ENCODE measurements around the gene CBX1. TPM values are rescaled to one million over a fixed set of nuclear protein-coding genes. Genes with fewer than 3 reads are reported as not detected.

CBX1 gene
- total and polyA plus RNA-seq, 3 donors from 2014 or later: 59.9 to 123 (median 70.1) TPM

DNA sequence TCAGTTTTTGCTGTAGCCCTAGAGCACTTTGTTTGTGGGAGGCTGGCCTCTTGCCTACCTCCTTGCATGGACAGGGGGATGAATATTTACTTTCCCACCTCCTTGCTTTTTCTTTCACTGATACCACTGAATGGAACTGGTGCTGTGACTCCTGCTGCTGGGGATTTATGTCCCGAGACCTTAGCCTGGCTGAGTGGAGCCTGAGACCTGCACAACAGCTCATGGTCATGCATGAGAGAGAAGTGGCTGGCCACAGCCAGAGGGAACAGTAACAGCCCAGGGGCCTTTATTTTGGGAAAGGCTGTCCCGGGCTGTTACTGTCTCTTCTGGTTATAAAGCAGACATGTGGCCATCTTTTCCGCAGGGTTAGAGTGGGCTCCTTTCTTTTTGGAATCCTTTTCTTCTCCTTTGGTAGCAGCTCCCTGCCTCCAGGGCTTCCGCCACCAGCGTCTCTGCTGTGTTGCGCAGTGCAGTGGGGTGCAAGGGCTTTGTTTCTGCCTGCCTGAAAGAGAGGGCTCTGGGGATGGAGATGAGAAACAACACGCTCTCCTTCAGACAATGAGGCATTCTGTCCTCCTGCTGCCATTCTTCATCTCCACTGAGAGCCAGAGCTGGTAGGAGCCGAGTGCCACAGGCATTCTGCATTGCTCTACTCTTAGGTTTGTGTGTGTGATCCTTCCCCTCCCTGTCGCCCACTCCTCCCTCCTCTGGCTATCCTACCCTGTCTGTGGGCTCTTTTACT, 20.8 kb upstream of the CBX1 start:
- DNase-seq: no peak
- H3K36me3 ChIP-seq (ENCODE audit: low read depth, missing control alignments): no peaks in the 10 kb centered on the region
- no peak overlapping the region for H3K27ac ChIP-seq
- H3K9me3 ChIP-seq: no peaks in the 10 kb centered on the region
- H3K4me3 ChIP-seq: no peak overlapping the region
- H3K27me3 ChIP-seq: no peaks in the 10 kb centered on the region
- intact Hi-C loops (cut with DNase I; ENCODE audit: low total_unique reads): no loop called here
- 77 to 78% methylated on average over 9 of the region's 9 CpGs for WGBS, 2 donors
- peaks cover 4% of the 10 kb centered on the region for H3K4me1 ChIP-seq
- no peak for TF ChIP-seq POLR2A (IDR thresholded peaks at IDR 0.05)
- TF ChIP-seq, protein P1, sequence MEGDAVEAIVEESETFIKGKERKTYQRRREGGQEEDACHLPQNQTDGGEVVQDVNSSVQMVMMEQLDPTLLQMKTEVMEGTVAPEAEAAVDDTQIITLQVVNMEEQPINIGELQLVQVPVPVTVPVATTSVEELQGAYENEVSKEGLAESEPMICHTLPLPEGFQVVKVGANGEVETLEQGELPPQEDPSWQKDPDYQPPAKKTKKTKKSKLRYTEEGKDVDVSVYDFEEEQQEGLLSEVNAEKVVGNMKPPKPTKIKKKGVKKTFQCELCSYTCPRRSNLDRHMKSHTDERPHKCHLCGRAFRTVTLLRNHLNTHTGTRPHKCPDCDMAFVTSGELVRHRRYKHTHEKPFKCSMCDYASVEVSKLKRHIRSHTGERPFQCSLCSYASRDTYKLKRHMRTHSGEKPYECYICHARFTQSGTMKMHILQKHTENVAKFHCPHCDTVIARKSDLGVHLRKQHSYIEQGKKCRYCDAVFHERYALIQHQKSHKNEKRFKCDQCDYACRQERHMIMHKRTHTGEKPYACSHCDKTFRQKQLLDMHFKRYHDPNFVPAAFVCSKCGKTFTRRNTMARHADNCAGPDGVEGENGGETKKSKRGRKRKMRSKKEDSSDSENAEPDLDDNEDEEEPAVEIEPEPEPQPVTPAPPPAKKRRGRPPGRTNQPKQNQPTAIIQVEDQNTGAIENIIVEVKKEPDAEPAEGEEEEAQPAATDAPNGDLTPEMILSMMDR (IDR thresholded peaks at IDR 0.05): no peak

DNA sequence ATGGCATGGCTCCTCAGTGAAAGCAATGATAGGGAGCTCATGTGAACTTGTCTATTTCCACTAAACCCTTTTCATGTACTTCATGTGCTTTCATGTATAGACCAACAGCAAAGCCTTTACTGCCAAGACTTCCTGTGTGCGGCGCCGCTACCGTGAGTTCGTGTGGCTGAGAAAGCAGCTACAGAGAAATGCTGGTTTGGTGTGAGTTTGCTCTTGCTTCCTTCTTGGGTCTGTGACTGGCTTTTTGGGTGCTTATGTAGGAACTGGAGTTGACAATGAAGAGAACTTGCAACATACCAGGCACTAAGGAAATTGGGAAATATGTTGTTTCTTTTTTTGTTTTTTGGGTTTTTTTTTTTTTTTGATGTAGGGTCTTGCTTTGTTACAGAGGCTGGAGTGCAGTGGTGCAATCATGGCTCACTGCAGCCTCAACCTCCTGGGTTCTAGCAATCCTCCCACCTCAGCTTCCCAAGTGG, 12.0 kb upstream of the CBX1 start:
- WGBS, 2 donors: 84 to 98% methylated on average over 5 of the region's 5 CpGs
- H3K27ac ChIP-seq: no peak overlapping the region
- no peaks in the 10 kb centered on the region for H3K36me3 ChIP-seq (ENCODE audit: low read depth, missing control alignments)
- TF ChIP-seq, protein P1 (IDR thresholded peaks at IDR 0.05): no peak
- no peak for TF ChIP-seq POLR2A (IDR thresholded peaks at IDR 0.05)
- no peak for DNase-seq
- intact Hi-C loops (cut with DNase I; ENCODE audit: low total_unique reads): no loop called here
- no peaks in the 10 kb centered on the region for H3K9me3 ChIP-seq
- H3K4me1 ChIP-seq: peaks cover 7% of the 10 kb centered on the region
- H3K4me3 ChIP-seq: no peak overlapping the region
- no peaks in the 10 kb centered on the region for H3K27me3 ChIP-seq

DNA sequence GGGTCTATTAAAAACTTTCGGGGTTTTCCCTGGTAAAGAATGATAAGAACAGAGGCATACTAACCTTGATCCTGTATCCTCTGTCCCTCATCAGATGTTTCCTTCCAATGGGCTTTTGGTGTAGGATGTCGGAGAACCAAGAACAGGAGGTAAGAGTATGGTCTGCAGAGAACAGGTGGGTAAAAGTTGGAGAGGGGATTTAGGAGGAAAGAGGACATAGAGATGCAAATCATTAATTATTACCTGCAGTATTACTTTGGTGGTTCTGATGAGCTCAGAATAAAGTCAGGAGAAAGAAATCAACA, 10.6 kb upstream of the CBX1 start:
- no peaks in the 10 kb centered on the region for H3K36me3 ChIP-seq (ENCODE audit: low read depth, missing control alignments)
- no peak for DNase-seq
- no peak overlapping the region for H3K27ac ChIP-seq
- H3K4me3 ChIP-seq: no peak overlapping the region
- 81 to 91% methylated on average over 2 of the region's 2 CpGs for WGBS, 2 donors
- H3K4me1 ChIP-seq: peaks cover 7% of the 10 kb centered on the region
- no peak for TF ChIP-seq POLR2A (IDR thresholded peaks at IDR 0.05)
- TF ChIP-seq, protein P1 (IDR thresholded peaks at IDR 0.05): no peak
- no peaks in the 10 kb centered on the region for H3K9me3 ChIP-seq
- intact Hi-C loops (cut with DNase I; ENCODE audit: low total_unique reads): no loop called here
- H3K27me3 ChIP-seq: no peaks in the 10 kb centered on the region

DNA sequence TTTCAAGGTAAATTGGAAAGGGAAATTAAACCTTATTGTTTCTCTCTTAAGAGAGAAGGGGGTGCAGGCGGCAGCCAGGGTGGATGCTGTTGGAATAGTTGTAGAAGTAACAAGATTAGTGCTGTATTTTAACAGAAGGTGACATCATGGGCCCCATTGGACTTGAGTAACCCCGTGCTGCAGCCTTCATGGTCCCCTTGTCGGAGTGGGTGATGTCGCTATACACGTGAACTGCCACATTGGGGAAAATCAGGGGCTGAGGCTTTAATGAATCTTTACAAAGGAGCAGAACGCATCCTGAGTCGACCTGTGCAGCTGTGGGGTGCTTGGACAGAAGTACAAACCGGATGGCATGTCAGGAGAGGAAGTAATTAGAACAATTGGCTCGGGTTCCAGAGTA, 9.5 kb upstream of the CBX1 start:
- DNase-seq: no peak

More for the DNA sequence above, 9.5 kb upstream of the CBX1 start:
- Histone ChIP-seq H3K27ac (no peak overlapping the region), H3K27me3 (no peaks in the 10 kb centered on the region), H3K4me3 (no peak overlapping the region), H3K4me1 (peaks cover 10% of the 10 kb centered on the region), H3K9me3 (no peaks in the 10 kb centered on the region), H3K36me3 (ENCODE audit: low read depth, missing control alignments) (no peaks in the 10 kb centered on the region)
- 76 to 84% methylated on average over 9 of the region's 9 CpGs for WGBS, 2 donors
- TF ChIP-seq, protein P1 (IDR thresholded peaks at IDR 0.05): no peak
- no peak for TF ChIP-seq POLR2A (IDR thresholded peaks at IDR 0.05)
- intact Hi-C loops (cut with DNase I; ENCODE audit: low total_unique reads): no loop called here

Measured in testis (tissue), 3 donors.